ENCODE data around the gene EPHB2. TPM values are rescaled to one million over a fixed set of nuclear protein-coding genes. Genes with fewer than 3 reads are reported as not detected.

Gene EPHB2
- total RNA-seq, 2 experiments from 2014 or later, result 0.07 to 0.17 TPM

DNA sequence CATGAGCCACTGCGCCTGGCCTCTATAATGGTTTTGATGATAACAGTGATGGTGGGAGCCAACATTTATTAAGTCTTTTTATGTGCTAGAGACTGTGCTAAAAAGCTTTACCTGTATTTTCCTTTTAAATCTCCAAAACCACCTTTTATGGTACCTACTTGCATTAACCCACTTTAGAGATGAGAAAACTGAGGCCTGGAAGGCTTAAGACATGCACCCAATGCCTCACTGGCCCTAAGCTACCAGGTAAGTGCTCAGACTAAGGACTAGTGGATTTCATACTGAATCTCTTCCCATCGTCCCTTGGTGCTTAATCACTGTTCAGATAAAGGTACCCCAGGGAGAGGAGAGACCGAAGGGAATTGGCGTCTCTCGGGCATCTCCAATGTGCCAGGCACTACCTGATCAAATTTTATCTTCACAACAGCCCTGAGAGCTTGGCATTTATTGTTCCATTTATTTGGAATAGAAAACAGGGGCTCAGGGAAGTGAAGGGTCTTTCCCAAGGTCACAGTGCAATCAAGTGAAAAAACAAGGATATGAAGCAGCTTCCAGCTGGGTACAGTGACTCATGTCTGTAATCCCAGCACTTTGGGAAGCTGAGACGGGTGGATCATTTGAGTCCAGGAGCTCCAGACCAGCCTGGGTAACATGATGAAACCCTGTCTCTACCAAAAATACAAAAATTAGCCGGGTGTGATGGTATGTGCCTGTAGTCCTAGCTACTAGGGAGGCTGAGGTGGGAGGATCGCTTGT, 177.9 kb downstream of the EPHB2 start:
- no peaks in the 10 kb centered on the region for H3K27me3 Mint-ChIP-seq
- ChIA-PET POLR2A (no interaction called here), CTCF (interaction anchor here (0.6 to 2.1 kb wide), 6 partner anchors 9 to 185 kb away, joined by 3 to 32 read pairs (median 3); no protein-coding TSS in a partner anchor)
- DNase-seq, result no peak
- H3K27ac Mint-ChIP-seq, result no peak overlapping the region
- H3K9me3 Mint-ChIP-seq, result no peaks in the 10 kb centered on the region
- intact Hi-C loops (cut with micrococcal nuclease), result loop anchor here (1.0 kb wide), 1 partner anchor 184 kb away; no protein-coding TSS in a partner anchor
- H3K36me3 Mint-ChIP-seq, result no peaks in the 10 kb centered on the region
- H3K4me1 Mint-ChIP-seq (ENCODE audit: low read depth), result peaks cover 9% of the 10 kb centered on the region
- H3K4me3 Mint-ChIP-seq, result no peak overlapping the region

GRCh38 chr1:22889213-22889827, 178.7 kb downstream of the EPHB2 start:
- Mint-ChIP-seq H3K9me3 (no peaks in the 10 kb centered on the region), H3K4me3 (no peak overlapping the region), H3K36me3 (no peaks in the 10 kb centered on the region), H3K27ac (no peak overlapping the region), H3K4me1 (ENCODE audit: low read depth) (peaks cover 9% of the 10 kb centered on the region), H3K27me3 (no peaks in the 10 kb centered on the region)
- ChIA-PET CTCF (interaction anchor here (0.6 to 2.1 kb wide), 6 partner anchors 10 to 186 kb away, joined by 3 to 32 read pairs (median 3); no protein-coding TSS in a partner anchor), POLR2A (no interaction called here)
- peak; percentile 13 for DNase-seq
- intact Hi-C loops (cut with micrococcal nuclease), result loop anchor here (1.0 kb wide), 1 partner anchor 185 kb away; no protein-coding TSS in a partner anchor

- ChIA-PET CTCF (no interaction called here), POLR2A (no interaction called here)
- Mint-ChIP-seq H3K4me1 (ENCODE audit: low read depth) (no peaks in the 10 kb centered on the region), H3K4me3 (no peak overlapping the region), H3K36me3 (no peaks in the 10 kb centered on the region), H3K27ac (no peak overlapping the region), H3K27me3 (peaks cover 1% of the 10 kb centered on the region), H3K9me3 (no peaks in the 10 kb centered on the region)
- DNase-seq, result no peak
- intact Hi-C loops (cut with micrococcal nuclease), result no loop called here
Observed at GRCh38 chr1:22892789-22893188, 182.2 kb downstream of the EPHB2 start.

- intact Hi-C loops (cut with micrococcal nuclease), result no loop called here
- no peak for DNase-seq
- H3K9me3 Mint-ChIP-seq, result no peaks in the 10 kb centered on the region
- H3K4me1 Mint-ChIP-seq (ENCODE audit: low read depth), result no peaks in the 10 kb centered on the region
- ChIA-PET CTCF (no interaction called here), POLR2A (no interaction called here)
- H3K27me3 Mint-ChIP-seq, result peaks cover 4% of the 10 kb centered on the region
- H3K27ac Mint-ChIP-seq, result no peak overlapping the region
- H3K4me3 Mint-ChIP-seq, result no peak overlapping the region
- no peaks in the 10 kb centered on the region for H3K36me3 Mint-ChIP-seq
Observed at GRCh38 chr1:22893292-22893691, 182.7 kb downstream of the EPHB2 start.

DNA sequence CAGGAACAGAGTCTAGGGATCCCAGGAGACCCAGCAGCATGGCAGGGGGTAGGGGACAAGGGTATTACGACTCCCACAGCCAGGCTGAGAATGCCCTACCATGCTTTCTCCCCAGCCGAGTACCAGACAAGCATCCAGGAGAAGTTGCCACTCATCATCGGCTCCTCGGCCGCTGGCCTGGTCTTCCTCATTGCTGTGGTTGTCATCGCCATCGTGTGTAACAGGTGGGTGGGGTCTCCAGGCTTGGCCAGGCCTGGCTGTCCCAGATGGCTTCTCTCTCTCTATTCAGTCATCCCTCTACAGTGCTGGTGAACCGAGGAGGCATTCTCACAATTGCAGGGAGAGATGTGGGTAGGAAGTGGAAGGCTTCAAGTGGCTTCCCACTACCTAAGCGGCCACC, 184.7 kb downstream of the EPHB2 start:
- Mint-ChIP-seq H3K27ac (no peak overlapping the region), H3K27me3 (peaks cover 6% of the 10 kb centered on the region), H3K36me3 (no peaks in the 10 kb centered on the region), H3K4me1 (ENCODE audit: low read depth) (no peaks in the 10 kb centered on the region), H3K9me3 (no peaks in the 10 kb centered on the region), H3K4me3 (no peak overlapping the region)
- no peak for DNase-seq
- intact Hi-C loops (cut with micrococcal nuclease), result no loop called here
- POLR2A ChIA-PET, result no interaction called here
- CTCF ChIA-PET, result no interaction called here

- CTCF ChIA-PET, result no interaction called here
- Mint-ChIP-seq H3K27ac (no peak overlapping the region), H3K27me3 (peaks cover 6% of the 10 kb centered on the region), H3K36me3 (no peaks in the 10 kb centered on the region), H3K4me3 (no peak overlapping the region), H3K9me3 (no peaks in the 10 kb centered on the region), H3K4me1 (ENCODE audit: low read depth) (no peaks in the 10 kb centered on the region)
- POLR2A ChIA-PET, result no interaction called here
- intact Hi-C loops (cut with micrococcal nuclease), result no loop called here
- no peak for DNase-seq
Observed at GRCh38 chr1:22896184-22896583, 185.5 kb downstream of the EPHB2 start.

- Mint-ChIP-seq H3K36me3 (no peaks in the 10 kb centered on the region), H3K4me3 (no peak overlapping the region), H3K4me1 (ENCODE audit: low read depth) (no peaks in the 10 kb centered on the region), H3K9me3 (no peaks in the 10 kb centered on the region), H3K27me3 (peaks cover 6% of the 10 kb centered on the region), H3K27ac (no peak overlapping the region)
- no peak for DNase-seq
- intact Hi-C loops (cut with micrococcal nuclease), result no loop called here
- ChIA-PET POLR2A (no interaction called here), CTCF (no interaction called here)
Observed at GRCh38 chr1:22900451-22900850, 189.8 kb downstream of the EPHB2 start.

DNA sequence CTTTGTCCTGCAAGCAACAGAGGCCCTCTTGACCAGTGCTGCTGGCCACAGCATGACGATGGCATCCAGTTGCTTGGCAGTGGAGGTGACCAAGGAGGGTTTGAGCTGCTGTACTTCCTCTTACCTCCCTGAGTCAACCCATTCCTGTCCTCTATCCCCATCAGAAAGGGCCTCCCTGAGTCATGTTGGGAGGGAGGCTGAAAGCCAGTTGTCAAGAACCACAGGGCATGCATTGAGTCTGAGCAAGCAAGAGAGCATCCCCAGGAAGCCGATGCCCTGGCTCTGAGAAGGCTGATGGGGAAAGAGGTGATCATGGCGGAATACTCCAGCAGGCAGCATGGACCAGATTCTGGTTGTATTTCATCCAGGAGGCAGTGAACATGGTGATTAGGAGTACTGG, 192.5 kb downstream of the EPHB2 start:
- Mint-ChIP-seq H3K27ac (no peak overlapping the region), H3K36me3 (no peaks in the 10 kb centered on the region), H3K4me1 (ENCODE audit: low read depth) (no peaks in the 10 kb centered on the region), H3K9me3 (no peaks in the 10 kb centered on the region), H3K27me3 (peaks cover 4% of the 10 kb centered on the region), H3K4me3 (no peak overlapping the region)
- intact Hi-C loops (cut with micrococcal nuclease), result no loop called here
- DNase-seq, result no peak
- POLR2A ChIA-PET, result no interaction called here
- CTCF ChIA-PET, result no interaction called here

DNA sequence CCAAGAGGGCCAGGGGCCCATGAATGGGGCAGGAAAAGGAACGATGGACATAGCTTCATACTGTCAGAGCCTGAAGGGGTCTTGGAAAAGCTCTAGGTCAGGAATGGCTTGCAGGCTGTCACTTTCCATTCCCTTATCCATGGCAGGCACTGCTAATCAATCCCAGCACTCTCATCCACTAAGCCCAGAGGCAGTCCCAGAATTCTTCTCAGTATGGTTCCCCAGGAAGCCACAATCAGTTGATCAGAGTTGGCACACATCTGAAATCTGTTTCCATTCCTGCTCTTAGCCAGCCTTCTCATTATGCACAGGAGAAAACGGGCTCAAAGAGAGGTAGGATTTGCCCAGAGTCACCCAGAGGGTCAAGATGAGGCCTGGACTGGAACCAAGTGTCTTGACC, 196.3 kb downstream of the EPHB2 start:
- H3K9me3 Mint-ChIP-seq, result no peaks in the 10 kb centered on the region
- POLR2A ChIA-PET, result no interaction called here
- H3K27ac Mint-ChIP-seq, result no peak overlapping the region
- CTCF ChIA-PET, result no interaction called here
- H3K4me3 Mint-ChIP-seq, result no peak overlapping the region
- intact Hi-C loops (cut with micrococcal nuclease), result no loop called here
- no peak for DNase-seq
- H3K4me1 Mint-ChIP-seq (ENCODE audit: low read depth), result no peaks in the 10 kb centered on the region
- no peaks in the 10 kb centered on the region for H3K36me3 Mint-ChIP-seq
- no peaks in the 10 kb centered on the region for H3K27me3 Mint-ChIP-seq

DNA sequence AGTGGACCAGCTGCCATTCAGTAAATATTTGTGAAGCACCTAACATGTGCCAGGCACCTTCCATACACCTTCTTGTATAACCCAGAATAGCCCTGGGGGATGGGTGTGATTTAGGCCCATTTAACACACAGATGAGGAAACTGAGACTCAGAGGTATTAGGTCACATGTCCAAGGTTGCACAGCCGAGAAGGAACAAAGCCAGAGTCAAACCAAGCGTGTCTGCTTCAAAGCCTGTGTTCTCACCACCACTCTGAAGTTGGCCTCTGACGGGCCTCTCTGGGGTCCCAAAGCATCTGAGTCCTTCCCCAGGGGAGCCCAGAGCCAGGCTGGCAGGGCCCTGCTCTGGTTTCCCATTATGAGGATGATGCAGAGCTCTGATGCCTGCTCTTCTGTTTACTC, 196.9 kb downstream of the EPHB2 start:
- ChIA-PET POLR2A (no interaction called here), CTCF (no interaction called here)
- DNase-seq, result no peak
- H3K27me3 Mint-ChIP-seq, result no peaks in the 10 kb centered on the region
- intact Hi-C loops (cut with micrococcal nuclease), result no loop called here
- H3K4me1 Mint-ChIP-seq (ENCODE audit: low read depth), result no peaks in the 10 kb centered on the region
- no peaks in the 10 kb centered on the region for H3K9me3 Mint-ChIP-seq
- H3K36me3 Mint-ChIP-seq, result no peaks in the 10 kb centered on the region
- H3K27ac Mint-ChIP-seq, result no peak overlapping the region
- no peak overlapping the region for H3K4me3 Mint-ChIP-seq

DNA sequence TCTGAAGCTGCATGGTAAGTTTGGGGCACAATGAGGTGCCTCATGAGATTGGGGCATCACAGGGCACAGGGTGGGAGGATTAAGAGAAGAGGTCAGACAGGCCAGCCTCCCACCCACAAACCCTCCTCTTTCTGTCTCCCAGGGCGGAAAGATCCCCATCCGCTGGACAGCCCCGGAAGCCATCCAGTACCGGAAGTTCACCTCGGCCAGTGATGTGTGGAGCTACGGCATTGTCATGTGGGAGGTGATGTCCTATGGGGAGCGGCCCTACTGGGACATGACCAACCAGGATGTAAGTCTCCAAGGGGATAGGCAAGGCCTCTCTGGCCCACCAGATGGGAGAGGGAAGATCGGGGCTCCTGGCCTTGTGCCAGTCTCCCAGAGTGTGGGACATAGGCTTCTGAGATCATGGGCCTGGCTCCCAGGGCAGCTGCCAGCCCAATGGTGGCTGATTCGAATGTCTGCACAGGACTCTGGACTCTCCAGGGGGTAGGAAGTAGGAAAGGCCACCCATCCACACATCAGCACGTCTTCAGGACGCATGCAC, 198.3 kb downstream of the EPHB2 start:
- no peaks in the 10 kb centered on the region for H3K9me3 Mint-ChIP-seq
- intact Hi-C loops (cut with micrococcal nuclease), result no loop called here
- CTCF ChIA-PET, result no interaction called here
- no peaks in the 10 kb centered on the region for H3K4me1 Mint-ChIP-seq (ENCODE audit: low read depth)
- POLR2A ChIA-PET, result no interaction called here
- DNase-seq, result no peak
- H3K27ac Mint-ChIP-seq, result no peak overlapping the region
- no peak overlapping the region for H3K4me3 Mint-ChIP-seq
- no peaks in the 10 kb centered on the region for H3K27me3 Mint-ChIP-seq
- H3K36me3 Mint-ChIP-seq, result no peaks in the 10 kb centered on the region

- DNase-seq, result no peak
- H3K27ac Mint-ChIP-seq, result no peak overlapping the region
- ChIA-PET CTCF (no interaction called here), POLR2A (no interaction called here)
- H3K36me3 Mint-ChIP-seq, result no peaks in the 10 kb centered on the region
- peaks cover 2% of the 10 kb centered on the region for H3K27me3 Mint-ChIP-seq
- H3K4me3 Mint-ChIP-seq, result no peak overlapping the region
- H3K9me3 Mint-ChIP-seq, result no peaks in the 10 kb centered on the region
- no peaks in the 10 kb centered on the region for H3K4me1 Mint-ChIP-seq (ENCODE audit: low read depth)
- intact Hi-C loops (cut with micrococcal nuclease), result no loop called here
Observed at GRCh38 chr1:22910286-22910685, 199.6 kb downstream of the EPHB2 start.
